GM23338 (cell line): Measurements from ENCODE around the gene AGMAT. TPM values are rescaled to one million over a fixed set of nuclear protein-coding genes. Genes with fewer than 3 reads are reported as not detected.

Source experiments
- ATAC-seq: fragments of 200-7000 bp; cut with Tn5 transposase; 3 replicates; pipeline ENCODE4 v1.9.1; 2020
- DNase-seq: peaks from one replicate; pipeline ENCODE4 v3.0.0-alpha.2; 2015; ENCODE audit warnings: low spot score
- H2AFZ ChIP-seq: fragments of 200-600 bp; sonication (generic); 2 replicates; pipeline ENCODE4 v1.8.0; 2016; ENCODE audit warnings: antibody characterized with exemption, mild to moderate bottlenecking, moderate library complexity
- H3F3A ChIP-seq: fragments of 200-600 bp; sonication (generic); replicated peaks from 2 replicates; pipeline ENCODE4 v1.8.0; 2017; ENCODE audit warnings: antibody characterized with exemption, mixed run types, low read depth
- H3K27ac ChIP-seq: fragments of 200-600 bp; sonication (generic); 2 replicates; pipeline ENCODE4 v1.6.1; 2016; ENCODE audit warnings: low read depth
- H3K27me3 ChIP-seq: fragments of 200-600 bp; sonication (generic); 2 replicates; pipeline ENCODE4 v1.8.0; 2016; ENCODE audit warnings: mild to moderate bottlenecking, mixed run types, moderate library complexity; ENCODE audit not compliant: insufficient read depth
- H3K36me3 ChIP-seq: fragments of 200-600 bp; sonication (generic); 2 replicates; pipeline ENCODE4 v1.8.0; 2016; ENCODE audit warnings: mild to moderate bottlenecking; ENCODE audit not compliant: insufficient read depth
- H3K4me1 ChIP-seq: fragments of 200-600 bp; sonication (generic); 2 replicates; pipeline ENCODE4 v1.8.0; 2016; ENCODE audit warnings: mild to moderate bottlenecking, moderate library complexity; ENCODE audit not compliant: insufficient read depth
- H3K4me2 ChIP-seq: fragments of 200-600 bp; sonication (generic); 2 replicates; pipeline ENCODE4 v1.7.1; 2017; ENCODE audit warnings: mixed run types
- H3K4me3 ChIP-seq: fragments of 200-600 bp; sonication (generic); 2 replicates; pipeline ENCODE4 v1.6.1; 2016; ENCODE audit warnings: mixed run types
- H3K79me2 ChIP-seq: fragments of 200-600 bp; sonication (generic); replicated peaks from 2 replicates; pipeline ENCODE4 v1.8.0; 2017; ENCODE audit warnings: mild to moderate bottlenecking; ENCODE audit not compliant: insufficient read depth
- H3K9me2 ChIP-seq: fragments of 200-600 bp; sonication (generic); 2 replicates; pipeline ENCODE4 v1.8.0; 2017; ENCODE audit not compliant: insufficient read depth
- H4K20me1 ChIP-seq: fragments of 200-600 bp; sonication (generic); replicated peaks from 2 replicates; pipeline ENCODE4 v1.8.0; 2017; ENCODE audit warnings: mild to moderate bottlenecking; ENCODE audit not compliant: insufficient read depth
- H3K27ac Mint-ChIP-seq: 2 replicates; pipeline ENCODE4 v1.8.0; 2020; ENCODE audit warnings: inconsistent platforms, mild to moderate bottlenecking, moderate library complexity, mixed read lengths
- H3K27me3 Mint-ChIP-seq: 3 replicates; pipeline ENCODE4 v1.8.0; 2022; ENCODE audit warnings: low read depth, mild to moderate bottlenecking, moderate library complexity, mixed read lengths, inconsistent platforms; ENCODE audit not compliant: insufficient read depth, poor library complexity
- H3K36me3 Mint-ChIP-seq: 3 replicates; pipeline ENCODE4 v1.8.0; 2021; ENCODE audit warnings: low read depth, mild to moderate bottlenecking, inconsistent platforms, moderate library complexity, mixed read lengths
- H3K4me1 Mint-ChIP-seq: 3 replicates; pipeline ENCODE4 v1.8.0; 2020; ENCODE audit warnings: mild to moderate bottlenecking, inconsistent platforms, mixed read lengths
- H3K4me3 Mint-ChIP-seq: 3 replicates; pipeline ENCODE4 v1.8.0; 2021; ENCODE audit warnings: moderate library complexity, mild to moderate bottlenecking, inconsistent platforms, mixed read lengths
- H3K9me3 Mint-ChIP-seq: 3 replicates; pipeline ENCODE4 v1.8.0; 2020; ENCODE audit warnings: moderate library complexity, mild to moderate bottlenecking, inconsistent platforms, mixed read lengths
- CREB1 ChIP-seq: fragments of 250-450 bp; sonication (Bioruptor Pico); IDR thresholded peaks from 2 replicates; pipeline ENCODE4 v1.5.0; 2020; ENCODE audit warnings: low read depth, mild to moderate bottlenecking, moderate library complexity
- EZH2phosphoT487 ChIP-seq: fragments of 200-600 bp; sonication (generic); IDR thresholded peaks from one replicate; pipeline ENCODE4 v1.8.1; 2018; ENCODE audit warnings: antibody characterized with exemption; ENCODE audit not compliant: unreplicated experiment
- JUNB ChIP-seq: IDR thresholded peaks from one replicate; pipeline ENCODE4 v1.6.1; 2016; ENCODE audit warnings: antibody characterized with exemption; ENCODE audit not compliant: unreplicated experiment
- POLR2AphosphoS5 ChIP-seq: IDR thresholded peaks from 2 replicates; pipeline ENCODE4 v1.6.1; 2016; ENCODE audit warnings: antibody characterized with exemption, low read depth
- REST ChIP-seq: IDR thresholded peaks from one replicate; pipeline ENCODE4 v1.6.1; 2018; ENCODE audit warnings: antibody characterized with exemption; ENCODE audit not compliant: unreplicated experiment
- STAT1 ChIP-seq: IDR thresholded peaks from one replicate; pipeline ENCODE4 v1.6.1; 2016; ENCODE audit warnings: antibody characterized with exemption; ENCODE audit not compliant: unreplicated experiment
- ZNF114 ChIP-seq: fragments of 250-450 bp; sonication (Bioruptor Pico); IDR thresholded peaks from 2 replicates; pipeline ENCODE4 v1.5.0; 2020; ENCODE audit warnings: mild to moderate bottlenecking, moderate library complexity
- ZNF331 ChIP-seq: fragments of 250-450 bp; sonication (Bioruptor Pico); IDR thresholded peaks from 2 replicates; pipeline ENCODE4 v1.5.0; 2020; ENCODE audit warnings: low read depth, mild to moderate bottlenecking, moderate library complexity
- polyA plus RNA-seq: library from polyadenylated mRNA; unstranded; fragments of >200 nt; fragmentation: Nextera tagmentation; extraction: Ambion mirVana; gene quantifications from 2 replicates; pipeline ENCODE4 v1.2.1, GENCODE V29; 2016
- total RNA-seq: library from RNA; depleted of rRNA; stranded (reverse); fragments of >200 nt; shearing (Covaris generic); gene quantifications from 2 replicates; pipeline ENCODE4 v1.2.3, GENCODE V29; 2014
- TF ChIP-seq, protein P1 (sequence below): fragments of 250-450 bp; sonication (Bioruptor Pico); IDR thresholded peaks from 2 replicates; pipeline ENCODE4 v1.5.0; 2020; ENCODE audit warnings: mild to moderate bottlenecking, moderate library complexity
- TF ChIP-seq, protein P2 (sequence below), 2 experiments: fragments of 200-600 bp in 1 of 2; sonication (generic) in 1 of 2; conservative IDR thresholded peaks; 2 replicates each; pipeline versions ENCODE4 v1.5.1 to v1.6.1; 2016 to 2017; ENCODE audit warnings: antibody characterized with exemption in 2 of 2, low read depth in 2 of 2, mild to moderate bottlenecking in 2 of 2, moderate library complexity in 1 of 2

The AGMAT gene
- total and polyA plus RNA-seq, 2 experiments from 2014 or later: 1.8 to 7.4 TPM

DNA sequence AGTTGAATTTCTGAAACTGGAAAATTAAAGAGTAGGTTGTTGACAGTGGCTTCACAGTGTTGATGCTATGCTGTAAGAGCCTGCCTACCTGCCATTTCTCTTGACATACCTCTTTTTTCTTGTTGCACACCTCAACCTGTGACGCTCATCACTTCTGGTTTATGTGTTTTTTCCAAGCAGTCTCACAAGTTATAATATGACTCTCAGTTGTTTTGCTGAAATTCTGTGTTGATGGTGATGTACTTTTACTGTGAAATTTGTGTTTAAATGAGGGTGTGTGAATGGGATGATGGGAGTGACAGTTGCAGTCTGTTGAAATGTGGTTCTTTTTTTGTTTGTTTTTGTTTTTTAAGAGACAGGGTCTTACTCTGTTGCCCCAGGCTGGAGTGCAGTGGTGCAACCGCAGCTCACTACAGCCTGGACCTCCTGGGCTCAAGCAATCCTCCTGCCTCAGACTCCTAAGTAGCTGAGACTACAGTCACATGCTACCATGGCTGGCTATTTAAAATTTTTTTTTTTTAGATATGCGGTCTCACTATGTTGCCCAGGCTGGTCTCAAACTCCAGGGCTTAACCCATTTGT, 39.4 kb upstream of the AGMAT start:
- Mint-ChIP-seq H3K27ac (no peak overlapping the region), H3K4me3 (no peak overlapping the region; the same call in 2 of the 3 replicates), H3K4me1 (peaks cover 11% of the 10 kb centered on the region), H3K27me3 (peaks cover 4% of the 10 kb centered on the region), H3K9me3 (no peaks in the 10 kb centered on the region), H3K36me3 (peaks cover 30% of the 10 kb centered on the region)
- Histone ChIP-seq H3K4me2 (no peak overlapping the region), H3F3A (no peaks in the 10 kb centered on the region), H3K9me2 (no peaks in the 10 kb centered on the region), H3K4me3 (no peak overlapping the region), H3K27me3 (no peaks in the 10 kb centered on the region), H3K4me1 (0 out of 2 replicates have a peak, but pooled peaks cover 12% of the 10 kb centered on the region), H3K27ac (no peak overlapping the region; the same call in 1 of the 2 replicates), H3K36me3 (peaks cover 27% of the 10 kb centered on the region), H2AFZ (no peak overlapping the region), H4K20me1 (peaks cover 64% of the 10 kb centered on the region), H3K79me2 (peaks cover 93% of the 10 kb centered on the region)
- TF ChIP-seq REST: no peak
- TF ChIP-seq JUNB: no peak
- no peak for TF ChIP-seq EZH2phosphoT487
- no peak for TF ChIP-seq POLR2AphosphoS5
- TF ChIP-seq CREB1 (CRISPR knock-in tag): no peak
- TF ChIP-seq STAT1: no peak
- TF ChIP-seq, protein P1, sequence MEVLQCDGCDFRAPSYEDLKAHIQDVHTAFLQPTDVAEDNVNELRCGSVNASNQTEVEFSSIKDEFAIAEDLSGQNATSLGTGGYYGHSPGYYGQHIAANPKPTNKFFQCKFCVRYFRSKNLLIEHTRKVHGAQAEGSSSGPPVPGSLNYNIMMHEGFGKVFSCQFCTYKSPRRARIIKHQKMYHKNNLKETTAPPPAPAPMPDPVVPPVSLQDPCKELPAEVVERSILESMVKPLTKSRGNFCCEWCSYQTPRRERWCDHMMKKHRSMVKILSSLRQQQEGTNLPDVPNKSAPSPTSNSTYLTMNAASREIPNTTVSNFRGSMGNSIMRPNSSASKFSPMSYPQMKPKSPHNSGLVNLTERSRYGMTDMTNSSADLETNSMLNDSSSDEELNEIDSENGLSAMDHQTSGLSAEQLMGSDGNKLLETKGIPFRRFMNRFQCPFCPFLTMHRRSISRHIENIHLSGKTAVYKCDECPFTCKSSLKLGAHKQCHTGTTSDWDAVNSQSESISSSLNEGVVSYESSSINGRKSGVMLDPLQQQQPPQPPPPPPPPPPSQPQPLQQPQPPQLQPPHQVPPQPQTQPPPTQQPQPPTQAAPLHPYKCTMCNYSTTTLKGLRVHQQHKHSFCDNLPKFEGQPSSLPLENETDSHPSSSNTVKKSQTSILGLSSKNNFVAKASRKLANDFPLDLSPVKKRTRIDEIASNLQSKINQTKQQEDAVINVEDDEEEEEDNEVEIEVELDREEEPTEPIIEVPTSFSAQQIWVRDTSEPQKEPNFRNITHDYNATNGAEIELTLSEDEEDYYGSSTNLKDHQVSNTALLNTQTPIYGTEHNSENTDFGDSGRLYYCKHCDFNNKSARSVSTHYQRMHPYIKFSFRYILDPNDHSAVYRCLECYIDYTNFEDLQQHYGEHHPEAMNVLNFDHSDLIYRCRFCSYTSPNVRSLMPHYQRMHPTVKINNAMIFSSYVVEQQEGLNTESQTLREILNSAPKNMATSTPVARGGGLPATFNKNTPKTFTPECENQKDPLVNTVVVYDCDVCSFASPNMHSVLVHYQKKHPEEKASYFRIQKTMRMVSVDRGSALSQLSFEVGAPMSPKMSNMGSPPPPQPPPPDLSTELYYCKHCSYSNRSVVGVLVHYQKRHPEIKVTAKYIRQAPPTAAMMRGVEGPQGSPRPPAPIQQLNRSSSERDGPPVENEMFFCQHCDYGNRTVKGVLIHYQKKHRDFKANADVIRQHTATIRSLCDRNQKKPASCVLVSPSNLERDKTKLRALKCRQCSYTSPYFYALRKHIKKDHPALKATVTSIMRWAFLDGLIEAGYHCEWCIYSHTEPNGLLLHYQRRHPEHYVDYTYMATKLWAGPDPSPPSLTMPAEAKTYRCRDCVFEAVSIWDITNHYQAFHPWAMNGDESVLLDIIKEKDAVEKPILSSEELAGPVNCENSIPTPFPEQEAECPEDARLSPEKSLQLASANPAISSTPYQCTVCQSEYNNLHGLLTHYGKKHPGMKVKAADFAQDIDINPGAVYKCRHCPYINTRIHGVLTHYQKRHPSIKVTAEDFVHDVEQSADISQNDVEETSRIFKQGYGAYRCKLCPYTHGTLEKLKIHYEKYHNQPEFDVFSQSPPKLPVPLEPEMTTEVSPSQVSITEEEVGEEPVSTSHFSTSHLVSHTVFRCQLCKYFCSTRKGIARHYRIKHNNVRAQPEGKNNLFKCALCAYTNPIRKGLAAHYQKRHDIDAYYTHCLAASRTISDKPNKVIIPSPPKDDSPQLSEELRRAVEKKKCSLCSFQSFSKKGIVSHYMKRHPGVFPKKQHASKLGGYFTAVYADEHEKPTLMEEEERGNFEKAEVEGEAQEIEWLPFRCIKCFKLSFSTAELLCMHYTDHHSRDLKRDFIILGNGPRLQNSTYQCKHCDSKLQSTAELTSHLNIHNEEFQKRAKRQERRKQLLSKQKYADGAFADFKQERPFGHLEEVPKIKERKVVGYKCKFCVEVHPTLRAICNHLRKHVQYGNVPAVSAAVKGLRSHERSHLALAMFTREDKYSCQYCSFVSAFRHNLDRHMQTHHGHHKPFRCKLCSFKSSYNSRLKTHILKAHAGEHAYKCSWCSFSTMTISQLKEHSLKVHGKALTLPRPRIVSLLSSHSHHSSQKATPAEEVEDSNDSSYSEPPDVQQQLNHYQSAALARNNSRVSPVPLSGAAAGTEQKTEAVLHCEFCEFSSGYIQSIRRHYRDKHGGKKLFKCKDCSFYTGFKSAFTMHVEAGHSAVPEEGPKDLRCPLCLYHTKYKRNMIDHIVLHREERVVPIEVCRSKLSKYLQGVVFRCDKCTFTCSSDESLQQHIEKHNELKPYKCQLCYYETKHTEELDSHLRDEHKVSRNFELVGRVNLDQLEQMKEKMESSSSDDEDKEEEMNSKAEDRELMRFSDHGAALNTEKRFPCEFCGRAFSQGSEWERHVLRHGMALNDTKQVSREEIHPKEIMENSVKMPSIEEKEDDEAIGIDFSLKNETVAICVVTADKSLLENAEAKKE (CRISPR knock-in tag): no peak
- TF ChIP-seq, protein P2, sequence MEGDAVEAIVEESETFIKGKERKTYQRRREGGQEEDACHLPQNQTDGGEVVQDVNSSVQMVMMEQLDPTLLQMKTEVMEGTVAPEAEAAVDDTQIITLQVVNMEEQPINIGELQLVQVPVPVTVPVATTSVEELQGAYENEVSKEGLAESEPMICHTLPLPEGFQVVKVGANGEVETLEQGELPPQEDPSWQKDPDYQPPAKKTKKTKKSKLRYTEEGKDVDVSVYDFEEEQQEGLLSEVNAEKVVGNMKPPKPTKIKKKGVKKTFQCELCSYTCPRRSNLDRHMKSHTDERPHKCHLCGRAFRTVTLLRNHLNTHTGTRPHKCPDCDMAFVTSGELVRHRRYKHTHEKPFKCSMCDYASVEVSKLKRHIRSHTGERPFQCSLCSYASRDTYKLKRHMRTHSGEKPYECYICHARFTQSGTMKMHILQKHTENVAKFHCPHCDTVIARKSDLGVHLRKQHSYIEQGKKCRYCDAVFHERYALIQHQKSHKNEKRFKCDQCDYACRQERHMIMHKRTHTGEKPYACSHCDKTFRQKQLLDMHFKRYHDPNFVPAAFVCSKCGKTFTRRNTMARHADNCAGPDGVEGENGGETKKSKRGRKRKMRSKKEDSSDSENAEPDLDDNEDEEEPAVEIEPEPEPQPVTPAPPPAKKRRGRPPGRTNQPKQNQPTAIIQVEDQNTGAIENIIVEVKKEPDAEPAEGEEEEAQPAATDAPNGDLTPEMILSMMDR (conservative IDR thresholded peaks at IDR 0.05; ENCODE audit: low read depth in 2 of 2): no peak
- no peak for TF ChIP-seq ZNF114 (CRISPR knock-in tag)
- no peak for TF ChIP-seq ZNF331
- DNase-seq (no peak), ATAC-seq (no peak)
